GM19467 (cell line): ENCODE measurements around the gene NINJ2.
A peak's percentile ranks its signal among the peaks of the same experiment; 100 is the strongest.

ENCODE experiments used
- ATAC-seq: cut with Tn5 transposase; IDR thresholded peaks from one replicate; pipeline ENCODE4 v1.9.1; 2021; ENCODE audit warnings: mild to moderate bottlenecking, moderate library complexity; ENCODE audit not compliant: unreplicated experiment

Gene NINJ2

GRCh38 chr12:553216-554000 lies 109.8 kb downstream of the NINJ2 start:
- no peak for ATAC-seq

GRCh38 chr12:552466-552865 lies 110.8 kb downstream of the NINJ2 start:
- ATAC-seq: no peak

- no peak for ATAC-seq
Observed at GRCh38 chr12:550473-551260, 112.6 kb downstream of the NINJ2 start.

- ATAC-seq: no peak
Observed at GRCh38 chr12:549476-550082, 113.7 kb downstream of the NINJ2 start.

- ATAC-seq: no peak
Observed at GRCh38 chr12:547883-548470, 115.3 kb downstream of the NINJ2 start.

GRCh38 chr12:546920-547845 lies 116.1 kb downstream of the NINJ2 start:
- peak; percentile 50 for ATAC-seq

- no peak for ATAC-seq
Observed at GRCh38 chr12:546265-546919, 116.9 kb downstream of the NINJ2 start.

GRCh38 chr12:545835-546234 lies 117.4 kb downstream of the NINJ2 start:
- ATAC-seq: no peak

GRCh38 chr12:544941-545635 lies 118.2 kb downstream of the NINJ2 start:
- no peak for ATAC-seq

- ATAC-seq: no peak
Observed at GRCh38 chr12:544142-544541, 119.1 kb downstream of the NINJ2 start.

GRCh38 chr12:543114-543451 lies 120.2 kb downstream of the NINJ2 start:
- no peak for ATAC-seq

GRCh38 chr12:542395-543113 lies 120.7 kb downstream of the NINJ2 start:
- ATAC-seq: no peak

GRCh38 chr12:541676-542324 lies 121.4 kb downstream of the NINJ2 start:
- no peak for ATAC-seq

GRCh38 chr12:539540-540310 lies 123.5 kb downstream of the NINJ2 start:
- no peak for ATAC-seq

- no peak for ATAC-seq
Observed at GRCh38 chr12:538731-539539, 124.3 kb downstream of the NINJ2 start.

- ATAC-seq: no peak
Observed at GRCh38 chr12:537772-538171, 125.5 kb downstream of the NINJ2 start.
